Inflammatory macrophage treated with lipopolysaccharide for 1 hour (primary cell): ENCODE results near the gene SNX27.
A peak's percentile ranks its signal among the peaks of the same experiment; 100 is the strongest.

ENCODE experiments used
- DNase-seq, 2 donors: peaks; one replicate each; pipeline ENCODE4 v3.0.0-alpha.2; 2020 to 2022

The SNX27 gene

DNA sequence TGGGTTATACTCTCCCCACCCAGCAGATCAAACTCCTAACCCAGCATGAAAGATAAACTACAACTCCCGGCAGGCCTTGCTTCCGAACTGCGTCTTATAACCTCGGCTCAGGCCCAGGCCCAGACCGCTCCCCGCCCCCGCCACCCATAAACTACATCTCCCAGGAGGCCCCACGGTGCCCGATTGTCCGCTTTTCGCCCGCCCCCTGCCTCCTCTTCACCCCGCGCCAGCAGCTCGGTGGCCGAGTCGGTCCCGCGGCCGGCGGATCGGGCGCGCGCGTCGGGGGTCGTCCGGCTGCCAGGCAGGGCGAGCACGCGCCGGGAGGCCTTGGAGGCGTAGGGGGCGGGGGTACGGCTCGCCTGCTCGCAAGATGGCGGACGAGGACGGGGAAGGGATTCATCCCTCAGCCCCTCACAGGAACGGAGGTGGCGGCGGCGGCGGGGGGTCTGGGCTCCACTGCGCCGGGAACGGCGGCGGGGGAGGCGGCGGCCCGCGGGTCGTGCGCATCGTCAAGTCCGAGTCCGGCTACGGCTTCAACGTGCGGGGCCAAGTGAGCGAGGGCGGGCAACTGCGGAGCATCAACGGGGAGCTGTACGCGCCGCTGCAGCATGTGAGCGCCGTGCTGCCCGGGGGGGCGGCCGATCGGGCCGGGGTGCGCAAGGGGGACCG is at the start of gene SNX27:
Gene SNX27, plus strand, starts transcription at position 219 of the 669 bp plus-strand sequence. Its CDS starts 152 bp downstream, at position 371.
- peak; percentile 89 to 92 for DNase-seq

DNA sequence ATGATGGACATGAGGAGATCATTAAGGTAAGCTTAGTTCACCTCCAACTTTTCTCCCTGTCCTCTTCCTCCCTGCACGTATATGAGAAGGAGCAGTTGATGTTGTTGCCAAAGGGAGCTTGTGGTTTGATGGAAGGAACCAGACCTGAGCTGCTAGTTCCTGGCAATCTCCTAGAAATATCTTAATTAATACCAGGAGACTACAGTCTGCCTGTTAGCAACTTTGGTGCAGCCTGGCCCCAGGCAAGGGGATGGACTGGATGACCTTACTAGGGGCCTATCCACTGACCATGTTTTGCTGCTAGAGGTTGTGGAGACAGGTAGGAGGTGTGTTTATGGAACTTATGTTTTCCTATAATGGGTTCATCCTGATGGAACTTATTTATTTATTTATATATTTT is 49.2 kb upstream of the SNX27 start:
- DNase-seq = no peak

DNA sequence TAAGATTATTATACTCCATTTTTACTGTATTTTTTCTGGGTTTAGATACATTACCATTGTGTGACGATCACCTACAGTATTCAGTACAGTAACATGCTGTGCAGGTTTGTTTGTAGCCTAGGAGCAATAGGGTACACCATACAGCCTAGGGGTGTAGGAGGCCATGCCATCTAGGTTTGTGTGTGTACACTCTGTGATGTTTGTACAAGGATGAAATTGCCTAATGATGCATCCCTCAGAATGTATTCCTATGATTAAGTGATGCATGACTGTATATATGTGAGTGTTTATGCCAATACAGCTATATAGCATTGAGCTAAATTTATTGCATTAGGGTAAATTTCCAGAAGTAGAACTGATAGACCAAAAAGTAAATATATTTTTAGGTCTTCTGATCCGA is 48.5 kb upstream of the SNX27 start:
- no peak for DNase-seq

DNA sequence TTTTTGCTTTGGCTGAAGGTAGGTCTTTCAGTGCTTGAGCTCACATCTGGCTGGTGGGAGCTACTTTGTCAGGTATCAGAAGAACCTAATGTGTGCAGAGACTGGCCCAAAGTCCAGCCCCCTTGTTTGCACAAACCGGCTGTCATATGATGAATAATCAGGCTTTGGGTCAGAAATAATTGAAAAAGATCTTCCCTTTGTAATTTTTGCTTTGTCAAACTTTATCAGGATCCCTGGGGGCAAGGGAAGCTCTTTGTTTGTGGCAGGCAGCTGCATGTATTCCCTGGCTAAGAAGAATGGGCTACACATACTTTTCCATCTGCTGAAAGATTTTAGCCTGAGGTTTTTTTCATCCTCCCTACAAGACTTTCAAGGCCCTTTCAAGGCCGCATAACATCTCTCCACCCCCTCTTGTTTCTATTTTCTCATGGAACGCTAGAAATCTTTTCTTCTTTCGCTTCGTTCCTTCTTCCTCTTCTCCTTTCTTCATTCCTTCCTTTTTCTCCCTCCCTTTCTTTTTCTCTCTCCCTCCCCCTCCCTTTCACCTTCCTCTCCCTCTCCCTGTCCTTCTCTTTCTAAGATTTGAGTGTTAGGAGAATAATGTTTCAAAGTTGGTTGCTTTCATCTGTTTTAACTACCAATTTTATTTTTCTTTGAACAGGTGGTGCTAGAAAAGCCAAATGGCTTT is 46.2 kb upstream of the SNX27 start:
- DNase-seq = no peak

DNA sequence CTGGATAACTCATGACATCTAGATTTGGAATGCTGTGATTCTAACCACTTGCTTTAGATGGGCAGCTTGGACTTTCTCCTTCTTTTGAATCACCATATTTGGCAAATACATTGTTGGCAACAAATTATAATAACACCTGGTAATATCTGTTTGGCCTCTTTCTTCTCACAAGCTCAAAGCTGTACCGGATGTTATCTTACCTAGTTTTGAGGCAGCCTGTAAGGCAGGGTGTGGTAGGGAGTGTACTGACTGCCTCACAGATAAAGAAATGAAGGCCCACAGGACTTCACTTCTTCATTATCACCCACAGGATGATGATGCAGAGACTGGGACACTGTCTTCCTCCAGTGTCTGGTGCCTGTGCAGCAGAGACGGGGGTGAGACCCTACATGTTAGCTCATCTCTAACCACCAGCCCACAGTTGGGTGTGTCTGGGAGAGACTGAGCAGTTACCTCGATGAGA is 43.2 kb upstream of the SNX27 start:
- DNase-seq = no peak

DNA sequence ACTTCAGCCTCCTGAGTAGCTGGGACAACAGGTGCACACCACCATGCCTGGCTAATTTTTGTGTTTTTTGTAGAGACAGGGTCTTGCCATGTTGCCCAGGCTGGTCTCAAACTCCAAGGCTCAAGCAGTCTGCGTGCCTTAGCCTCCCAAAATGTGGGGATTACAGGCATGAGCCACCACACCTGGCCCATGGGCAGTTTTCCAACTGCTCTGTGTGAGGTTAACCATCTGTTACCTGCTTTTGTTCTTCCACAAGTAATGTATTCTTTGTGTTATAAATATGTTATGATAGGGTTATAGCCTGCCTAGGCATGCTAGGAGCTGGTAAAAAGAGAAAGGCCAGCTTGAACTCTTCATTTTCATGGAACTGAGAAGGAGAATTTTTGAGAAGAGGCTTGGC is 41.0 kb upstream of the SNX27 start:
- no peak for DNase-seq

DNA sequence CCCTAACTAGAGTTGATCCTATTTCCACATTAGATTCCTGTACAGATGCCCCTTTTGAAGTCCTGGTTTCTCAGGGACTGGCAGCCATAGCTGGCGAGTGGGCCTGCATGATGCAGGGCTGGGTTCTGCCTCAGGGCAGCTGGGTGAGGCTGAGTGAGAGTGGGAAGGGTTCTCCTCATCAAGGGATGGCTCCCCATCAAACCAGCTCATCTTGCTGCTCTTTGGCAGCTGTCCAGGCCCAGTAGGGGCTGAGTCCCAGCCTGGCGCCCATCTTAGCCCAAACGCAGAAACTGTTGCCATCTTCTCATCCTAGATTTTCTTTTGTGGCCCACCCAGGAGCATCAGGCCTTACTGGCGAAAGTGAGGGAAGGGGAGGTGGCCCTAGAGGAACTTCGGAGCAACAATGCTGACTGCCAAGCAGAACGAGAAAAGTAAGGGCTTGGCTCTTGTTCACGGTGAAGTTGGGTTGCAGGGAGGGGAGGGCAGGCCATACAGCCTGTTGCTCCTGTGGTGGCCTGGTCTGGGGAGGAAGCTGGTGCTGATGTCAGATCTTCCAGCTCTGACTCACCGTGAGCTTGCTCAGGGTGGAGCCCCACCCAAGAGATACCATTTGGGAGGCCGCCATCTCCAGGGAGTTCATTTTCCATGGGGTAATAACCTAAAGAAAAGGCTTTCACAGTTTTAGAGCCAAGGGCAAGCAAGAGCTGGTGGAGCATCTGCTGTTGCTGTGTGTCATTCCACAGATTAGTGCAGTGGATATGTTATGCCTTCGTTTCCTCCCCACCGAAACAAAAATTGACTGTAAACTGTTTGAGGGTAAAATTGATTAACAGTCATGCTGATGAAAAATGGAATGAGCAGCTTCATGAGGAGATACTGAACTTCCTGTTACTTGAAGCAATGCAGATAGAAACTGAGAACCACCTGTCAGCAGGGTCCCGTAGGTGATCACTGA is 37.0 kb upstream of the SNX27 start:
- DNase-seq = peak in 1 of 2 donors; percentile 37

DNA sequence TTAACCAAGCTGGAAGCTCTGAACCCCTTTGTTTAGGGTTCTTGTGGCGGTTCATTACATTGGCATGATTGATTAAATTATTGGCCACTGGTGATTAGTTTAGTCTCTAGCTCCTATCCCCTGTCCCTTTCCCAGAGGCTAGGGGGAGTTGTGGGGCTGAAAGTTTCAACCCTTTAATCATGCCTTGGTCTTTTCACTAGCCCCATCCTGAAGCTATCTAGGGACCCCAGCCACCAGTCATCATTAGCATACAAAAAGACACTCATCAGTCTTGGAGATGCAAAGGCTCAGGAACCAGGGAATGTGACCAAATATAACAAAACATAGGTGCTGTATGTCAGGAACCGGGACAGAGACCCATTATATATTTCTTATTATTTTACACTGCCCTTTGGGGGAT is 34.7 kb upstream of the SNX27 start:
- no peak for DNase-seq

DNA sequence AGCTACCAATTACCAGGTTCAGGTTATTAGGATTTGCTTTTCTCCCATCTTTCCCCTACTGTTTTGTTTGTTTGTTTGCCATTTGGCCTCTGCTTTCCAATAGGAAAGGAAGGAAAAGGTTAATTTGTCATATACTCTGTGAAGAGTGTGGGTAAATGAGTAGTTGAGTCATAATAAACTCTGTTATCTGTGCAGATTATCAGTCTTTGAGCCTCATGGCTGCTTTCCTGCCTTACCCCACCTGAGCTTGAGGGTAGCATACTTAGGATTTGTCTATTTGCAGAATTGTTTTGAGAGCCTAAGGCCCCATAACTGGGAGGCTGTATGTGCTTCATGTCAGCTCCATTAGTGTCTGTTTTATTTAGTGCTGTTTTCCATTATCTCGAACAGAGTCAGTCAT is 32.9 kb upstream of the SNX27 start:
- no peak for DNase-seq

DNA sequence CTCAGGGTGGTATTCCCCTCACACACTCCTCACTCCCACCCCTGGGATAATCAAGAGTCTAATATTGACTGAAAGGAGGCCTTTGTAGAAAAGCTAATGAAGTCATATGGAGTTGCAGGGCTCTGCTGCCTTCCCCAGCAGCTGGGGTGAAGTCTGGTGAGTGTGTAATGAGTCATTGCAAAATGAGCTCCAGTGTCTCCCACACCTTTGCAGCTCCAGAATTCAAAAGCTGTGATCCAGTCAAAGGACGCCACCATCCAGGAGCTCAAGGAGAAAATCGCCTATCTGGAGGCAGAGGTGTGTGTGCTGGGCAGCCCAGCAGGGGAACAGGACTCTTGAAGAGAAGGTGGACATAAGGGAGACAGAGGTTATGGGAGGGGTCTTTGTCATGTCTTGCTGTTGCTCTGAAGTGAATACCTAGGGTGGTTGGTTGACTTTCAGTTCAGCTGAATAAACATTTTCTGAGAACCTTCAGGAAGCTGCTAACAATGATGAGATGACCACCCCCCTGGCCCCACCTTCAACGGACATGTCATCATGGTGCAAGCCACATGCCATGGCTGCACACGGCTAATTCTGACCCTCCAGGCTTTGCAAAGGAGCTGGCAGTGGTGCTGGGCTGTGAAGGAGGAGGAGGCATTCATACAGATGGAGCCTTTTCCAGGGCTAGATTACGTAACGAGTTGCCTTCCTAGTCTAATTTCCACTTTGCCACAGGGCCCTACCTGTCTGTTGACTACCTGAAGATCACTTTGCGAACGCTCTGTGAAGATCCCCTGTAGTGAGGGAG is 32.2 kb upstream of the SNX27 start:
- DNase-seq = no peak

DNA sequence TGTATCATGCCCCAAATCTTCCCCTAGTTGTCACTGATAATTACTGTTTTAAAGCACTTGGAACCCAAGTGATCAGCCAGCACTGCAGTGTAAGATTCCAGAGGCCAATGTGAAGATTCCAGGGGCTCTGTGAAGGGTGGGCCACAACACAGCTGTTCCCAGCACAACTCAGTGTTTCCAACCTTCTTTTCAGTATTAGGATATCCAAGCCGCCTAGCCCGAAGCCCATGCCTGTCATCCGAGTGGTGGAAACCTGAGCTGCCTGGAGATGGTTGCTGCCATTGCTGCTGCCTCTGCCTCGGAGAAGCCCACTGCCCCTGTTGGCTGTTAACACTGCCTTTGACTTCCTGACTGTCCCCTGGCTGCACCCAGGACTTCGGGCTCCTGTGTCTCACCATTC is 30.4 kb upstream of the SNX27 start:
- no peak for DNase-seq

DNA sequence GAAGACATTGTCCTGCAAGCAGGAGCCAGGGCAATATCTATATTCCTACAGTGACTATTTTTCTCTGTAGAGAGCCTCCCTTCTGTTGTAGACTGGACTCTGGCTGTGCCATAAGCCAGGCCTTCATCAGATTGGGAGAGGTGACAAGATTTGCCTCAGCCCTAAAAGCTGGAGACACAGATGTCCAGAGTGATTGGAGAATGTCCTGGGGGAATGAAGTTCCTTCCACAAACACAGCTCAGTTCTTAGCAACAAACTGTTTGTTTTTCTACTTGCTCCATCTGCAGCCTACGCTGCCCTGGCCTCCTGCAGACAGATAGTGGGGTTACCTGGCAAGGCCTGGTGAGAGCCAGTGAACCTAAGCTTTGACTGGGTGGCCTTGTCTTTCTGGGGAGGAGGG is 29.9 kb upstream of the SNX27 start:
- no peak for DNase-seq

DNA sequence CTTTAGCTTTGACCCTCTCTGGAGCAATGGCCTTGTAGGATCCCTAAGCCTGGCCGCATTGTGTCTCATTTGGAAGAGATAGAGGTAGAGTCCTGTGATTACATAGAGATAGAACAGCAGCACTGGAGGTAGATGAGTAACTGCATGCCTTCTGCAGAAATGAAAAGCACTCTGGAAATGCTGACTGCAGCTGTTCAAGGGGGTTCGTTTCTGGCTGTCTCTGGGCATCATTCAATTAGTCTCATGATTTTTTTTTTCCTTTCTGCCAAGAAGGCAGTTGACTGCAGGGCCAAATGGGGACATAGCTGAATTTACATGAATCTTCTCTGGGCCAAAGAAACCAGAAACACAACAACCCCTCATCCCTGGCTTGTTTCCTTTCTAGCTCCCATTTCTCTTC is 28.1 kb upstream of the SNX27 start:
- DNase-seq = no peak

DNA sequence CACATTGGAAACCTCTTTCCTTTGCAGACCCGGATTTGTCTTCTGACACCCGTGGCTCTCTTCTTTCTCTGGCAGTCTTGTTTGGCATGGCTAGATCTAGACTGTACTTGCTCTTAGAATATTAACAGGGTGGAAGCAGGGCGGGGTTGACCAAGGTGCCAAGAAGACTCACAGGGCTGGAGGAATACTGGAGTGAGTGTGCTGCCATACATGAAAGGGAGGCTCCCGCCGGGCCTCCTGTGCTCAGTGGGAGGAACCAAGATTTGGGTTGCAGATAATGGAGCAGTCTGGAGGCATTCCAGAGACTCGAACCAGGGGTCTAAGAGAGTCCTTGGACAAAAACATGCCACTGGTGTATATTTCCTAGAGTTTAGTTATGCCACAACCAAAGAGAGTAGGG is 27.6 kb upstream of the SNX27 start:
- no peak for DNase-seq

DNA sequence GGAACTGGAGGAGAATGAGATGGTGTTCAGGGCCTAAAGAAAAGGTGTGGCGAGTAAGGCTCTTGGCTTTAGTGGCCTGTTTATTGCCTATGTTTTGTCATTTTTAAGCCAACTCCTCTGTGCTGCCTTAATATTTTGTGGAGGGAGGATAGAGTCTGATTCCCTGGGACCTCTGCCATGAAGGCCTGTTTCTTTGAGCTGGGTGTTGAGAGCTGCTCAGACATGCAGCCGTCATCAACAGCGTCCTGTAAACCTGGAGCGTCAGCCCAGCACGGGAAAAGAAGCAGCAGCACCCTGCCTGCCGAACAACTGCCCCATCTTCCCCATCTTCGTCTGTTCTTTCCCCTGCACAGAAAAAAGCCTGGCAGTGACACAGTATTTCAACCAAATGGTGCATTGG is 27.1 kb upstream of the SNX27 start:
- DNase-seq = no peak

DNA sequence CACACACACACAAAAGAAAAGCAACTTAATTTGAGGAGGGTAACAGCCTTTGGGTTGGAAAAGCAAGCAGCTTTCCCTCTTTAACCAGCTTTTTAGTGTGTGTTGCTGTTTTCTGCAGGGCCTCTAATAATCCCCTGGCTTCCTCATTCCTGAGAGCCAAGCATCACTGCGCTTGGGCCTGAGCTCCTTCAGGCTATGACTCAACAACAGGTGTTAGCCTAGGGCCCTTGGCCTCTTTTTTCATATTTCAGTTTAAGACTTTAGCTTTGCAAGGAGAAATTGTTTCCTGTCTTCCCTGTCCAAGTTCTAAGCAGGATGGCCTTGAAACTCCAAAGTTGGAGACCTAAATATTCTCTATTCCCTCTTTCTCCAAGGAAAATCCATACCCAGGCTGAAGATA is 26.2 kb upstream of the SNX27 start:
- DNase-seq = no peak

DNA sequence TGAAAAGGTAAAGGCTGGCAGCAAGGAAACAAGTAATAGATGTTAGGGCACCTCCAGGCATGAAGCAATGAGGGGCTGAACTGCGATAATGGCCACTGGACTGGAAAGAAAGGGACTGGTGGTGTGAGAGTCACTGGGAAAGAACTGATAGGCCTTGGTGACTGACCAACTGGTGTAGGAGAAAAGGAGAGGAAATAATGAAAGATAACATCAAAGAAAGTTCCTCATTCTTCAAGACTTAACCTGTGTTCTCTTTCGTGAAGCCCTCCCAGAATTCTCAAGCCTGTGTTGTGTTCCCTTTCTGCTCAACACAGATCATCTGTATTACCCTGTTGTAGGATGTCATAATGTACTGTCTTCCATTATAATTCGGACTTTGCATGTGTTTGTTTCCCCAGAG is 20.9 kb upstream of the SNX27 start:
- DNase-seq = no peak

DNA sequence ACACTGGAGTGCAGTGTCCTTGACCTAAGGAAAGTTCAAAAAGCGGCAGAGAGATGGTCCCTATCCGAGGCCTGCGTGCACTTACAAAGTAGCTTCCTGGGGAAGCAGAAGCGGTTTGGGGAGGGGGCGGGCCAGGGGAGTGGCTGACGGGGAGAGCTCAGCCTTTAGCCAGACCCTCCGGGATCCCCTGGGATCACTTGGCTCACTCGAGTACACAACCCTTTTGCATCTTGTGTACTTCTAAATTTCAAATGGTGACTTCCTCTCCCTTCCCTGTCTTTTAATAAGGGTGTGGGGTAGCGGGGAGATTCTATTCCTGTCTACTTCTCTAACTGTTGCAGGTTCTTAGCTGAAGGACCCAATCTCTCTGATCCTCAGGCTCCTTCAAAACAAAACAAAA is 18.1 kb upstream of the SNX27 start:
- no peak for DNase-seq

DNA sequence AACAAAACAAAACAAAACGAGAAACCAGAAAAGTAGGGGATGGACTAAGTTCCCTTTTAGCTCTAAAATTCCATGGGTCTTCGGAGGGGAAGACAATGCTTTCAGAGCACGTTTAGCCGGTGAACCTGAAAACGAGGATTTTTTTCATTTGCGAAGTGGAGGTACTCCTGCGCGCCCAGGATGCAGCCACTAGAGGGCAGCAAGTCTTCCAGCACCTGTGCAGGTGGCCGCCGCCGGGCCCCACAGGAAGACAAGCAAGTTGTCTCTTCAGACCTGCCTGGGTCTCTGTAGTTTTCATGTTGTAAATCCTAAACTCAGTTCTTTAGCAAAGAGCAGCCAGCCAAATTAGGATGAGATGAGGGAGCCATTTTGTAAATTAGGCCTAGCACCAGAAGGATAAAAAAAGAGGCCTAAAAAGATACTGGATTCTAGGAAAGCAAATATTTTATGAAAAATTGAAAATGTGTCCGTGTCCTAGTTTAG is 17.7 kb upstream of the SNX27 start:
- peak in 1 of 2 donors; percentile 43 for DNase-seq

DNA sequence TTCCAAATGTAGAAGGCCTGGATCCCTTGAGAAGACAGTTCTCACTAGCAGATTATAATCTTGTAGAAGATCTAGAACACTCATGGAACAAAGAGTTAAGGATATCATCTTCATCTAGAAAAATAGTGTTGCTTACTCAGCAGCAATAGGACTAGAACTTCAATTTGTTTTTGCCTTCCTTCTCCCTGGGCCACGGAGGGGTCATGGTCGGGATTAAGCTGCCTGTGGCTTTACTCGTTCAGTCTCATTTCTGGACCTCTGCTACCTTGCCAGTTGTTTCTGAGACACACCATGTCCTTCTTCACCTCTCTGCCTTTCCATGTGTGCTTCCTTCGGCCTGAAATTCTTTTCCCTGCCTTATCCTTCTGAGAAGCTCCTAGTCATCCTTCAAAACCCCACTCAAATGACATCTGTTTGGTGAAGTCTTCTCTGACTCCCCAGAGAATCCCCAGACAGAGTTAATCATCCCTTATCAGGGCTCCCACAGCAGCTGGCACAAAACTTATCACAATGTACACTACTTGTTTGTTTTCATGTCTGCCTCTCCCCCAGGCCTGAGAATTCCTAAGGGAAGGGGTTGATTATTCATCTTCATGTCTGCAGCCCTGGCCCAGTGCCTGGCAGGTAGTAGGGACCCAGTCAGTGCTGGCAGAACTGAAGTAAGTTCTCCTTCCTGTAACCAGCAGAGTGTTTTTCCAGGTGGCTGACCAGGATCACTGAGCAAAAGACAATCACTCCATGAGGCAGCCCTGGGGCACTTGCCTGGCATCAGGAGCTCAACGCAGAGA is 15.5 kb upstream of the SNX27 start:
- DNase-seq = no peak

DNA sequence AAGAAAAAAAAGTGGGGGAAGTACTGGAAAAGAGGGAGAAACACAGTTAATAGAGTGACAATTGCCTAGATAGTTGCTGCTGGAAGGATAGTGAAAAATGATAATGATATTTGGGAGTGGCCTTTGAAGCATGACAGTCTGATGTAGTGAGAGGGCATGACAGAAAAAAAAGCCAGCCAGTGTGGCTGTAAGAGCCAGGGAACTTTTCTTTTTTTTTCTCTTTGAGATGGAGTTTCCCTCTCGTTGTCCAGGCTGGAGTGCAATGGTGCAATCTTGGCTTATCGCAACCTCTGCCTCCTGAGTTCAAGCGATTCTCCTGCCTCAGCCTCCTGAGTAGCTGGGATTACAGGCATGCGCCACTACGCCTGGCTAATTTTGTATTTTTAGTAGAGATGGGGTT is 9.3 kb upstream of the SNX27 start:
- DNase-seq = peak; percentile 56 to 77

DNA sequence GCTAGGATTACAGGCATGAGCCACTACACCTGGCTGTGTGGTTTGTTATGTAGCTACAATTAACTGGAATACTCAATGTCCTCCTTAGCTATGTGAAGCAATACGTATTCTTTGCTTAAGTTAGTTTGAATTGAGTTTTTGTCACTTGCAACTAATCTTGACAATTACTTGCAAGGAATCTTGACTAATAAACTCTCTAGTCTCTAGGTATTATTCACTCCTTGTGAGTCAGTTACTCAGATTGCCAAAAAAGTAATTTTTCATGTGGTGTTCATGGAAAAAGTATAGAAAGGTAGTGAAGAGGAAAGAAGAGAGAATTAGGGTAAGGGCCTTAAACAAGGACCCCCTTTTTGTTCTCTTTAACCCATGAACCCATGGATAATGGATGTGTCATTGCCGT is 7.6 kb upstream of the SNX27 start:
- DNase-seq = no peak
